Stimulated activated CD4-positive, alpha-beta T cell treated with anti-CD3 and anti-CD28 coated beads, Interleukin-1b, Interleukin-23, amount 100 ng/mL, for 4 hours (primary cell): Measurements from ENCODE around the gene SCFD2.

Experiments used
- DNase-seq, 2 donors: peaks; one replicate each; pipeline ENCODE4 v3.0.0-alpha.2; 2020; ENCODE audit warnings: low read depth in 2 of 2

SCFD2 gene

DNA sequence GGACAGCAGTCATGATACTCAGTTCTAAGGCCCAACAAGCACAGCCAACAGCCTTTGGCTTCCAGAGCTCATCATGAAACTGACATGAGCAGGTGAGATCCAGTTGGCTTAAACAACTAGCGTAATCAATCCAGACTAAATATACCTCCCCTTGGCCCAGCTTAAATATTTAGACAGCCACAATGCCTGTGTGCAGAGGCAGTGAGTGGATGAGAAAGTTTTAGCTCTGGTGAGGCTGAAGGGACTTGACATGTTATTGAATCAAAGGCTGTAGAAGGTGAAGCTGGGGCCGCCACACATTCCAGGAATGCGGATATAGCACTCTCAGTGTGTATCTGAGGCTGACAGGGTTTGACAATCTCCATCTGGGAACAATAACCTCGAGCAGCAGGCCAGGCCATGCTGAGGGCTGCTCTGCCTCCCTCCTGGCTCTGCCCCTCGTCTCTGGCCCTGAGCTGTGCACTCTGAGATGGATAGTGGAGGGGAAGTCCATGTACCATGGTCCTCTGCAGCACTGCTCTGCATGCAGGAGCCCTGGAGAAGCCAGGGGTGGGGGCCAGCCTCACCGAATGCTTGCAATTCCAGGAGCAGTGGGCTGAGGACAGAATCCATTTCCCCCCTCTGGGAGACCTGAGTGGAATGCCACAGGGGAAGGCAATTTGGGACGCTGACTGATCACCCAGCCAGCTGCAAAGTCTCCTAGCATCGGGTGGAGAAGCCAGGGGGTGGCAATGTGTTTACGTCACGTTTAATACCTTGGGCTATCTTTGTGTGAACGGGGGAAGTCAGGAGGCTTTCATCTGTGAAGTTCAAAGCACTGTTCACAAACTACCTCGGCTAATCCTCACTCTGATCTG, 541.0 kb downstream of the SCFD2 start:
- no peak for DNase-seq

DNA sequence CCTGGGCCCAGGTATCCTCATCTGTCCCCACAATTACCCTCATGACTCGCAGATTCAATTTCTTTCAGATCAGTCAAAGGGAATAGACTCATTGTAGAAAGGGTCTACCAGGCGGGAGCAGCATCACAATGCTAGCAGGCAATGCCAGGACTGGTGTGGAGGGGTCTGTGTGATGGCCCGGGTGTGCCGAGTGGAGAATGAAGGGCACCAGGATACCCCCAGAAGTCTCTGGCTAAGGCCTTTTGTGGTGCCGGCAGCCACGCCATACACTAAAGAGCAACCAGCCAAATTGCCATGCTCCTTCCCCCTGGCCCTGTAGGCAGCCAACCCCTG, 541.6 kb downstream of the SCFD2 start:
- DNase-seq = no peak

DNA sequence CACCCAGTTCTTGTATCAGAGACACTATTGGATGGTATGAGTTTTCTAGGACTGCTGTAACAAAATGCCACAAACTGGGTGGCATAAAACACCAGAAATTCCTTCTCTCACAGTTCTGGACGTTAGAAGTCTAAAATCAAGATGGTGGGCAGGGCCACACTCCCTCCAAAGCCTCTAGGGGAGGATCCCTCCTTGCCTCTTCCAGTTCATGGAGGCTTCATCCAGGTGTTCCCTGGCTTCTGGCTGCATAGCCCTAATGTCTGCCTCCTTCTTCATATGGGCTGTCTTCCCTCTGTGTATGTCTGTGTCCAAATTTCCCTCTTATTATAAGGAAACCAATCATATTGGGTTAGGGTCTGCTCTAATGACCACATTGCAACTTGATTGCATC, 542.2 kb downstream of the SCFD2 start:
- no peak for DNase-seq
